ENCODE results near the gene CDHR2. TPM values are rescaled to one million over a fixed set of nuclear protein-coding genes. Genes with fewer than 3 reads are reported as not detected.

The CDHR2 gene
- total and polyA plus RNA-seq, 3 donors from 2014 or later, result 32.0 to 60.5 (median 39.8) TPM

- intact Hi-C loops (cut with DNase I; ENCODE audit: low total_unique reads), result no loop called here
- H3K9me3 ChIP-seq, result no peaks in the 10 kb centered on the region
- H3K27me3 ChIP-seq, result no peaks in the 10 kb centered on the region
- no peaks in the 10 kb centered on the region for H3K4me1 ChIP-seq
- no peak for DNase-seq
- H3K36me3 ChIP-seq (ENCODE audit: low read depth, missing control alignments), result no peaks in the 10 kb centered on the region
- WGBS, 2 donors, result 83 to 89% methylated on average over 12 of the region's 12 CpGs
- TF ChIP-seq, protein P1, sequence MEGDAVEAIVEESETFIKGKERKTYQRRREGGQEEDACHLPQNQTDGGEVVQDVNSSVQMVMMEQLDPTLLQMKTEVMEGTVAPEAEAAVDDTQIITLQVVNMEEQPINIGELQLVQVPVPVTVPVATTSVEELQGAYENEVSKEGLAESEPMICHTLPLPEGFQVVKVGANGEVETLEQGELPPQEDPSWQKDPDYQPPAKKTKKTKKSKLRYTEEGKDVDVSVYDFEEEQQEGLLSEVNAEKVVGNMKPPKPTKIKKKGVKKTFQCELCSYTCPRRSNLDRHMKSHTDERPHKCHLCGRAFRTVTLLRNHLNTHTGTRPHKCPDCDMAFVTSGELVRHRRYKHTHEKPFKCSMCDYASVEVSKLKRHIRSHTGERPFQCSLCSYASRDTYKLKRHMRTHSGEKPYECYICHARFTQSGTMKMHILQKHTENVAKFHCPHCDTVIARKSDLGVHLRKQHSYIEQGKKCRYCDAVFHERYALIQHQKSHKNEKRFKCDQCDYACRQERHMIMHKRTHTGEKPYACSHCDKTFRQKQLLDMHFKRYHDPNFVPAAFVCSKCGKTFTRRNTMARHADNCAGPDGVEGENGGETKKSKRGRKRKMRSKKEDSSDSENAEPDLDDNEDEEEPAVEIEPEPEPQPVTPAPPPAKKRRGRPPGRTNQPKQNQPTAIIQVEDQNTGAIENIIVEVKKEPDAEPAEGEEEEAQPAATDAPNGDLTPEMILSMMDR (IDR thresholded peaks at IDR 0.05), result no peak
- TF ChIP-seq POLR2A (IDR thresholded peaks at IDR 0.05), result no peak
- no peak overlapping the region for H3K4me3 ChIP-seq
- H3K27ac ChIP-seq, result no peak overlapping the region
These were observed 52.9 kb downstream of the CDHR2 start for GRCh38 chr5:176601901-176602482.

DNA sequence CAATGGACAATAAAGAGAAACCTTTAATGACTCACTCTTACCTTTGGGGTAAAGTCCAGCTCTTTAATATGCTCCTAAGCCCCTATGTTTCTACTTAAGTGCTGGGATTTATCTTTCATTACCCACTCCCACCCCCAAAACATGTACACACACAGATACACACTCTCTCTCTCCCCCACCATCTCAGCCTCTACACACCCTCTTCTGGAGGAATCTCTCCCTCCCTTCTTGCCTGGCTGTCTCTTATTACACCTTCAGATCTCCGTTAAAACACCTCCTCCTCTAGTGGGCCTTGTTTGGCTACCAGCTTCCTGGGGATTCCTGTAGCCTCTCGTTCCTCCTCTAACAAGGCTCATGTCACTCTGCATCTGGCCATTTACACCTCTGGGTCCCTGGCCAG is 53.9 kb downstream of the CDHR2 start:
- H3K27me3 ChIP-seq, result no peaks in the 10 kb centered on the region
- no peaks in the 10 kb centered on the region for H3K36me3 ChIP-seq (ENCODE audit: low read depth, missing control alignments)
- no peaks in the 10 kb centered on the region for H3K9me3 ChIP-seq
- DNase-seq, result no peak
- 61 to 67% methylated on average over 2 of the region's 2 CpGs for WGBS, 2 donors
- H3K27ac ChIP-seq, result no peak overlapping the region
- H3K4me3 ChIP-seq, result no peak overlapping the region
- TF ChIP-seq POLR2A (IDR thresholded peaks at IDR 0.05), result no peak
- TF ChIP-seq, protein P1 (IDR thresholded peaks at IDR 0.05), result no peak
- intact Hi-C loops (cut with DNase I; ENCODE audit: low total_unique reads), result no loop called here
- H3K4me1 ChIP-seq, result no peaks in the 10 kb centered on the region

GRCh38 chr5:176606032-176606431 is 56.9 kb downstream of the CDHR2 start:
- Histone ChIP-seq H3K9me3 (no peaks in the 10 kb centered on the region), H3K27me3 (no peaks in the 10 kb centered on the region), H3K27ac (no peak overlapping the region), H3K4me3 (no peak overlapping the region), H3K36me3 (ENCODE audit: low read depth, missing control alignments) (no peaks in the 10 kb centered on the region), H3K4me1 (peaks cover 4% of the 10 kb centered on the region)
- no peak for DNase-seq
- no peak for TF ChIP-seq POLR2A (IDR thresholded peaks at IDR 0.05)
- TF ChIP-seq, protein P1 (IDR thresholded peaks at IDR 0.05), result no peak
- intact Hi-C loops (cut with DNase I; ENCODE audit: low total_unique reads), result no loop called here
- WGBS, 2 donors, result 64 to 76% methylated on average over 3 of the region's 3 CpGs

GRCh38 chr5:176606875-176607274 is 57.7 kb downstream of the CDHR2 start:
- no peak for TF ChIP-seq POLR2A (IDR thresholded peaks at IDR 0.05)
- TF ChIP-seq, protein P1 (IDR thresholded peaks at IDR 0.05), result no peak
- intact Hi-C loops (cut with DNase I; ENCODE audit: low total_unique reads), result no loop called here
- WGBS, 2 donors, result 92% methylated on average over 3 of the region's 3 CpGs
- H3K36me3 ChIP-seq (ENCODE audit: low read depth, missing control alignments), result no peaks in the 10 kb centered on the region
- no peaks in the 10 kb centered on the region for H3K27me3 ChIP-seq
- H3K4me1 ChIP-seq, result peaks cover 4% of the 10 kb centered on the region
- no peak overlapping the region for H3K27ac ChIP-seq
- no peak for DNase-seq
- H3K4me3 ChIP-seq, result no peak overlapping the region
- no peaks in the 10 kb centered on the region for H3K9me3 ChIP-seq

GRCh38 chr5:176608142-176608705 is 59.1 kb downstream of the CDHR2 start:
- WGBS, 2 donors, result 80 to 83% methylated on average over 1 to 4 of the region's 4 CpGs
- Histone ChIP-seq H3K9me3 (no peaks in the 10 kb centered on the region), H3K27ac (no peak overlapping the region), H3K27me3 (no peaks in the 10 kb centered on the region), H3K36me3 (ENCODE audit: low read depth, missing control alignments) (no peaks in the 10 kb centered on the region), H3K4me1 (peaks cover 4% of the 10 kb centered on the region), H3K4me3 (no peak overlapping the region)
- intact Hi-C loops (cut with DNase I; ENCODE audit: low total_unique reads), result no loop called here
- no peak for TF ChIP-seq POLR2A (IDR thresholded peaks at IDR 0.05)
- TF ChIP-seq, protein P1 (IDR thresholded peaks at IDR 0.05), result no peak
- DNase-seq, result no peak

All from testis (tissue), 3 donors.